HG03060 (cell line): ENCODE results near the gene STX19.
A peak's percentile ranks its signal among the peaks of the same experiment; 100 is the strongest.
"Not testable (repeated sequence)": the region's sequence is repeated elsewhere in the genome, so short reads cannot be mapped to it uniquely, and the experiment has no call there.

Source experiments
- ATAC-seq: cut with Tn5 transposase; IDR thresholded peaks from one replicate; pipeline ENCODE4 v1.9.1; 2021; ENCODE audit warnings: low read depth, moderate number of reproducible peaks; ENCODE audit not compliant: unreplicated experiment

Gene STX19, protein sequence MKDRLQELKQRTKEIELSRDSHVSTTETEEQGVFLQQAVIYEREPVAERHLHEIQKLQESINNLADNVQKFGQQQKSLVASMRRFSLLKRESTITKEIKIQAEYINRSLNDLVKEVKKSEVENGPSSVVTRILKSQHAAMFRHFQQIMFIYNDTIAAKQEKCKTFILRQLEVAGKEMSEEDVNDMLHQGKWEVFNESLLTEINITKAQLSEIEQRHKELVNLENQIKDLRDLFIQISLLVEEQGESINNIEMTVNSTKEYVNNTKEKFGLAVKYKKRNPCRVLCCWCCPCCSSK

DNA sequence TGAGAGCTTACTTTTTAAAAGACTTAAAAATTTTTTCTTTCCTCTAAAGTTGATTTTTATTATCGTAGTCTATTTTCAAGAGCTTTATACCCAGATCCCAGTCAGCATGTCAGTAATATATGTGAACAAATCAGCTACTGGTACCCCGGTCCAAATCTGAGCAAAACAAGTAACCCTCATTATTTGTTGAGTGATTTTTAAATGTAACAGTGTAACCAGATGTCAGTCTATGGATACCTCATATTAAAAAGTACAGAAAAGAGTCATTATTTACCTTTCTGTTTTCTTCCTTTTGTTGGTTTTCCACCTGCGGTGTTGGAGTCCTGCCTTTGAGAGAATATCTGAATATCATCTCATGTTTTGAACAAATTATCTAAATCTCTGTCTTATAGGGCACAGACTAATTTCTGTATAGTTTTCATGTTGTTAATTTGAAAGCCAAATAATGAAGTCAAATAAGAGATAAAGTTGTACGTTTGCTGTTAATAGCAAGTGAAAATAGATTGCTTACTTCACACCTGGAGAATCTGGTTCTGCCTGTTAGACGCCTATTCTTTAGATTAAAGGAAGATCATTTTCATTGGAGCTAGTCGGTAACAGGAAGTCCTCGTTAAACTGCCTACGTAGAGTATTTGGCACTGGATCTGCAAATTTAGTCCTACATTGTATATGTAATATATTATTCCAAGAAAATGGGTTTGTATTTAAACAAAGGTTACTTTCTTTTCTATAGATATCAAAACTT is at the start of gene STX19:
Gene STX19 (minus strand): TSS at position 505 of the 745 bp plus-strand sequence. CDS start 13,328 bp downstream, outside the sequence.
- ATAC-seq, result no peak

DNA sequence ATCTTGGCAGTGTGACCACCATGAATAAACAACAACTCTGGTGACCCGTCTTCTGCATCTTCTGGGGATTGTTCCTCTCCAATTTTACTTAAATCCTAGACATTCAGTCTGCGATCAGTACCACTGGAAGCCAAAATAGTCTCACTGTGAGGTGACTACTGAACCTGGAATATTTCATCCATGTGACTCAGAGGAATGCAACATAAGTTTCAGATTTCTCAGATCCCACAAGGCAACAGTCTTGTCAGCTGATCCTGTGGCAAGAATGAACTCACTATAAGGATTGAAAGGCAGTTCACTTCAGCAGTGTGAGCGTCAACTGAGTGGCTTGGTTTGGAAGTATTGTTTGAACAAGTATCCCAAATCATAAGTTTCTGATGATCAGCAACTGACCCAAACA is 47.7 kb upstream of the STX19 start:
- no peak for ATAC-seq

DNA sequence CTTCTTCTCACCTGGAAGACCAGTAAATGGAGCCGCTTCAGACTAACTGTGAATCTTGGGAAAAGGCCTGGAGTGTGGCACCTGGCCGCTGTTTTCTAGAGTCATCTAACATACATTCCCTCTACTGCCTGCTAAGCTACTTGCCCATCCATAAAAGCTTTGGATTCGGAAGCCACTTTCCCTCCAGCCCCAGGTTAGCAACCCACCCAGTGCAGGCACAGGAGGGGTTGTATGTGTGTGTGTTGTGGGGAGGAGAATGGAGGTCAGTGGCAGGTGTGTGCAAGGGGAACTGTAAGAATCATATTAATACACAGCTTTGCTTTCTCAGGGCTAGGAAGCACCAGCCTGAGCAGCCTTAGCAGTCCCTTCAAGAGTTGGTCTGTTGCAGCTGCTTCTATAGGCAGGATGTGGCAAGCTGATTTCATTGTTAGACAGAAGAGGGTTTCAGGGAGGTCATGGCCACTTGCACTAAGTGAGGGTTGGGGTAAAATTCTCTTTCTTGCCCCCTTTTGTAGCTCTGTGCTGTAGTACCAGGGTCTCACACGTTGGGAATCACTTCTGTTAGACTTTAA is 43.4 kb upstream of the STX19 start:
- ATAC-seq, result peak; percentile 55

DNA sequence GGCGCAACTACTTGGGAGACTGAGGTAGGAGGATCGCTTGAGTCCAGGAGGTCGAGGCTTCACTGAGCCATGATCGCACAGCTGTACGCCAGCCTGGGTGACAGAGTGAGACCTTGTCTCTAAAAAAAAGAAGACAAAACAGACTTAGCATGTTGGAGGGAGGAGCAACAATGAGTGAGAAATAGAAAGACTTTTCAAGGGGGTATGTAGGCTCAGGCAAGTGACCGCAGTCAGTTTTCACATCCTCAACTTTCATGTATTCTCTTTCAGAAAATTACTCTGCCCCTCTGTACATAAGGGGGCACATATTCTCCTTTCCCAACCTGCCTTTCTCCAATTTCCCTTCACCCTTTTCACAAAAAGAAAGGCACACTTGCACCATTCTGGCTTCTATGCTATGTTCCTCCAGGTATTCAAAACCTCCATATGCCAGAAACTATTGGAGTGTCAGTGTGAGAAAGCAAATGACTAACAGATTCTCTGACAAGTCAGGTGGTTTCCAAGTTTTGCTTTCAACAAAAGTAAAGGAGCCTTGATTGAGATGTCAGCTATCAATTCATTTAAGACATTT is 42.0 kb upstream of the STX19 start:
- peak; percentile 69 for ATAC-seq

DNA sequence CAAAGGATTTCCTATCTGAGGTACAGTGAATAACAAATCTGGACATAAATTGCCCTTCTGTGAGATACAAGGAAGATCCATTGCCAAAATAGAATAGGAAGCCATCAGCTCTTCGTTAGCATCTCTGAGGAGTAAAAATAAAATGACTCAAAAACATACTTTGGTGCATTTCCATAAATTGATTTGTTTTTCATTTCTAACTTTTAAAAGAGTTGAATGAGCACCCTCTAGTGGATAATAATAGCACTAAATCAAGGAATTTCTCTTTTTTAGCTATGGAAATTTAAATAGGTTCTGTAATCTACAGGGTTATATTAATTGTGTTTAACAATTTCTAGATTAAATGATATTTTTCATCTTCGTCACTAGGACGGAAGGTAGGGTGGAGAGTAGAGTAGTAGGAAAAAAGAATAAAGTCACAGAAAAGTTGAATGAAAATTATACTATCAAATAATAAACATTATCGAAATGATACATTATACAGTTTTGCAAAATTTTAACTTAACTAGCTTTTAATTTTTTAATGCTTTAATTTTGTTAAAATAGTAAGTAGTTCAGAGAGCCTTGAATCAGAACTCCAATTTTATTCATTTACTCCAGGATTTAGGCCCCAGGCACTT is 40.9 kb upstream of the STX19 start:
- ATAC-seq, result no peak

DNA sequence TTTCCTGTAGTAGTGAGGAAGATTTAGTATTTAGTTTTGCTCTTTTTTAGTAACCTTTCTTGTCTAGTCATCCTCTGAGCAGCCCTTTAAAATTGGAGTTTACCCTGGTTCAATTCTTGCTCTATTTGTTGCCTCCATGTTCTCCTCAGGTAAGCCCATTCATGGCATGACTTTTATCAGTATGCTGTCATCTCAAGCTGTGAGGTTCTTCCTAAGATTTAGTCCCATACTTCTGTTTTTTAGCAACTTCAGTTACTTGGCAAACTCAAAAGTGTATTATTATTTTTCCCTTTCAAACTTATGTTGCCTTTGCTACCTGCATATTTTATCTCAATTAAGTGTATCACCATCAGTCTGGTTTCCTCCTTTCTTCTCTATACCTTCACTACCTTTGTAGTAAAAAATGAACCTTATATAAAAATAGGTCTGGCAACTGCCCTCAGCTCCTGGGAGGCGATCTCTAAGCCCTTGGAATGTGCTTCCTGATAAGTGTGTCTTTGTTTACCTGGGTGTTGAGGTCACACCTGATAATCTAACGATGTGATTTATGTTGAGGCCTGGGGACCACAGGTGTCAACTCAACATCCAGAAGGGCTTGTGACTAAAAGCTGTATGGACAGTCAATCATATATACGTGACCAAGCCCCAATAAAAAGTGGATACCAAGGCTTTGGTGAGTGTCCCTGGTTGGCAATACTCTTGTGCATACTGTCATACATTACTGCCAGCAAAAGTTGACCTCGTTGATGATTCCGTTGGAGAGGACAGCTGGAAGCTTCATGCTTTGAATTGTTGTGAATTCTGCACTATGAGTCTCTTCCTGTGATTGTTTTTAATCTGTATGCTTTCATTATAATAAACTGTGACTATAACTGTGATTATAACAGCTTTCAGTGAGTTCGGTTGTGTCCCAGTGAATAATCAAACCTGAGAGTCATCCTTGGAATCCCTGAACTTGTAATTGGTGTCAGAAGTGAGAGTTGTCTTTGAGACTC is 38.4 kb upstream of the STX19 start:
- no peak for ATAC-seq

DNA sequence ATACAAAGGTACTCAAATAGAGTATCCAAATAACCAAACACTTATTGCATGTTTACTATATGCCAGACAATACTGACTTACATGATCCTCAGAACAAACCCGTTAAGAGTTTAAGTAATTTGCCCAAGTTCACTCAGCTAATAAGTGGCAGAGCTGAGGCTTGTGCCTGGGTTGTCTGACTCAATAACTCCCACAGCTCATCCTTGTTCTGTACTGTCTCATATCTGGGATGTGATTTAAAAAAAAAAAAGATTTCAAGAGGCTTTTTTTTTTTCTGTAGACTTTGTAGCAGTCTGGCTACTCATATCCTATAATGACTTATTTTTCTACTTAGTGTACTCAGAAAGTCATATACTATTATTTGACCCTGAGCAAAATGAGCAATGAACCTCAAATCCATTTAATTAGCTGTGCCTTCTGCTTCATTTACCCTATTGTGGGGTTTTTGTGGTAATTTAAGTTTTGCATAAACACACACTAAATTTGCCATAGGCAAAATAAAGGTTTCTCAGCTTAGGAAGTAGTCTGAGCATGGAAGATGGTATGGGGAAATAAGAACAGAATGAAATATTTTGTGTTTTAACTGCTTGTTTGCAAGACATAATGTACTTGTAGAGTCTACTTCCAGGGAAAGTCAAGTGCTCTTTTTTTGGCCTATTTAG is 37.6 kb upstream of the STX19 start:
- ATAC-seq, result no peak

DNA sequence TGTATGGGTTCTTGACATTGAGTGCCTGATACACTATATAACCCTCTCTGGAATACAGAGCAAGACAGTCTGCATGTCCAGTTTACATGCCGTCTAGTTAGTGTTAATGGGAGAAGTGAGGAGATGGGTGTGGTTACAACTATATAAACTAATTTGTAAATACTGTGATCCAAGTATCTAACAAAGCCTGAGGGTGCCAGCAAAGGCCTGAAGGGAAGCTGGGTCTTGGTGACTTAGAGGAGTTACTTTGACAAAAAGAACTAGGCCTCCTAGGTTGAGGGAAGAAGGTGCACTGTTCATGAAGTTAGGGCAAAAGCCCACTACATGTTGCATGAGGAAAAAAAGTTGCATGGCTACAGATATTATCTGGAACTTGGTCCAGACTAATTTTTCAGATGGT is 36.7 kb upstream of the STX19 start:
- no peak for ATAC-seq

DNA sequence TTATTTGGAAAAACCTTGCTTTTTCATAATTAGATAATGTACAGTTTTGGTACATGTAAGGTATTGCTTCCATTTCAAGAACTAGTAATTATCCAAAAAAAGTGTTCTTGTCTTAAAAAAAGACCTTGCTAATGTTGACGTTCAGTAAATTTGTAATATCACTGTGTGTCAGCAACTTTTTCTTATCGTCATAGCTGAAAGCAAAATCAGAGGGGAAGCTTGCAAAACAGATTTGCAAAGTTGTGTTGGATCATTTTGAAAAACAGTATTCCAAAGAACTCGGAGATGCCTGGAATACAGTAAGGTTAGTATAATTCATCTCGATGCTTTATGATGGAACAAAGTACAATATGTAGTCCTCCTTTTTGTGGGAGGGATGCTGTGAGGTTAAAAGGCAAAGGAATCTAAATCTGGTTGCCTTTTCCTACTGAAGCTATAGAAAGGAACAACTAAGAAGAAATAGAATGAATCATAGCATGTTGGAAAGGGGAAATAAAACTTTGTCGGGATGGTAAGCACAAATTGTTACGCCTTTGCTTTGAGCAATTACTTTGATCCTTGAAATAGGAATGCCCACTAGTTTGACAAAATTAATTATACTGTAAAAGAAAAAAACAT is 36.0 kb upstream of the STX19 start:
- ATAC-seq, result no peak

DNA sequence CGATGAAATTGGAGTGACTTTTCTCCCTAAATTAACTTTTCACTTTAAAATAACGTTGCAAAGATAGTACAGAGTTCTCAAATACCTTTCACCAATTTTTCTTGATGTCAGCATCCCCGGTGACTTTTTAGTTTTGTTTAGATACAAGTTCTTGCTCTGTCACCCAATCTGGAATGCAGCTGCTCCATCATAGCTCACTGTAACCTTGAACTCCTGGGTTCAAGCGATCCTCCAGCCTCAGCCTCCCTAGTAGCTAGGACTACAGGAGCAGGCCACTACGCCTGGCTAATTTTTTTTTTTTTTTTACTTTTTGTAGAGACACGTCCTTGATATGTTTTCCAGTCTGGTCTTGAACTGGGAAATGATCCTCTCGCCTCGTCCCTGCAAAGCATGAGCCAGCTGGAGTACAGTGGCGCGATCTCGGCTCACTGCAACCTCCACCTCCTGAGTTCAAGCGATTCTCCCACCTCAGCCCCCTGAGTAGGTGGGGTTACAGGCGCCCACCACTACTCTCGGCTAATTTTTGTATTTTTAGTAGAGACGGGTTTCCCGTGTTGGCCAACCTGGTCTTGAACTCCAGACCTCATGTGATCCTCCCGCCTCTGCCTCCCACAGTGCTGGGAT is 35.2 kb upstream of the STX19 start:
- ATAC-seq, result no peak

DNA sequence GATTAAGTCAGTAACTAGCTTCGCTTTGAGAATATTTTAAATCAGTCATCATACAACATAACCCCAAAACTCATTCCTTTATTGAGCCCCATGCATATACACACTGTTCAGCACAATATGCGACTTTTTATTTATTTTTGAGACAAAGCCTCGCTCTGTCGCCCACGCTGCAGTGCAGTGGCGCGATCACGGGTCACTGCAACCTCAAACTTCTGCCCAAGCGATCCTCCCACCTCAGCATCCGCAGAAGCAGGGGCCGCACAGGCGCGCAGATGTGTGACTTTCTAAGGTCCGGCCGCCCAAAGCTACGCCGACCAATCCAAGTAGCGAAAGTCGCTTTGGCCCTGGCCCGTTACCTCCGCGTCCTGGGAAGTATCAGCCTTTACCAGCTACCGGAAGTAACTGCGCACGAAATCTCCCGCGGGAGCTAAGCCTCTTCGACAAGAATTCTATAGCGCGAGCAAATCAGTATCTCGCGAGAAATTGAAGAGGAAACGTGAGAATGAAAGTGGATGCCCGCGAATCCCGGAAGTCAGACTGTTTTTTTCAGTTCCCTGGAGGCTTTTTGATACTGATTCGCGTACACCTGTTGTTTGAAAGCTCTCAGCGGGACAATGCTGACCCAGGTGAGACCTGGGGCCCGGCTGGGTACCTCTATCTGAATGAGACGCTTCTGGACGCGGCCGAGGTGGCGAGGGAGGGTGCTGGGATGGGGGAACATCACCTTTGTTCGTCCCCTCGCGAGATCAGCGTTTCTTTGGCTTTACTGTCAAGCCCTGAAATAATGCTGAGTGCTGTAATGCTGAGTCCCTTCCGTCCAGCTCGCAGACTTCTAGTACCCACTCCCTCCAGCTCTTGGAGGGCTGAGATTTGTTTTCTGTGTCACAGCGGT is 34.4 kb upstream of the STX19 start, which contains the start of the genes DHFR2 and NSUN3:
Gene DHFR2 (minus strand): TSS at position 404 of the 892 bp plus-strand sequence. CDS start 1,405 bp downstream, outside the sequence.
Gene NSUN3 (plus strand): TSS at position 549 of the 892 bp plus-strand sequence. CDS start 66 bp downstream, at position 615.
- ATAC-seq, result peak; percentile 88

DNA sequence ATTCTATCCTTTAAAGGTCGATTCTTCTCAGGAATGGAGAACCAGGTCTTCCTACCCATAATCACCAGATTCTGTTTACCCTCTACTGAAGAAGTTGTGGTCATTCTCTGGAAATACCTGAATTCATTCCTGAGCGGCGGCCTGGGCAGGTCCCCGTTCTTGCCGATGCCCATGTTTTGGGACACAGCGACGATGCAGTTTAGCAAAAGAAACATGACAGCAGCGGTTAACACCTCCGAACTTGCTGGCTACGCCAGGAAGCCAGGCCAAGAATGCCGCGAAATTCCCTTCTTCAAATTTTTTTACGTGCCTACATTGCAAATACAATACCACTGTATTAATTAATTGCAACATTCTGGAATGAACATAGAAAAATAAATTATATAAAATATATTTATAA is 32.9 kb upstream of the STX19 start:
- no peak for ATAC-seq

DNA sequence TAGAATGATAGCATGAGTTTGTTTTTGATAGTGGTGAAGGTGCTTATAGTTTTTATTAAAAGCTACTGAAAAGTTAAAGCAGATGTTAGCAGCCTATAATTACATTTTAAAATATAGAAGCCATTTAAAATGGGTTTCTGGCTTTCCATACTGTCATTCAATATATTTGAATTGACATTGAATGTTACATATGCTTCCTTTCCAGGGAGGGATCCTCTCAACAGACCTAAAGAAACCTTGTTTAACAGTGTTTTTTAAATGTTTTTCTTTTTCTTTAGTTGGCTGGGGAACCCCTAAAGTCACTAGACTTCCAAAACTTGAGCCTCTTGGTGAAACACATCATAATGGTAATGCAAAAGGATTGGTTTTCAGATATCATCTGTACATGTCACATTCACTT is 22.1 kb upstream of the STX19 start:
- no peak for ATAC-seq

DNA sequence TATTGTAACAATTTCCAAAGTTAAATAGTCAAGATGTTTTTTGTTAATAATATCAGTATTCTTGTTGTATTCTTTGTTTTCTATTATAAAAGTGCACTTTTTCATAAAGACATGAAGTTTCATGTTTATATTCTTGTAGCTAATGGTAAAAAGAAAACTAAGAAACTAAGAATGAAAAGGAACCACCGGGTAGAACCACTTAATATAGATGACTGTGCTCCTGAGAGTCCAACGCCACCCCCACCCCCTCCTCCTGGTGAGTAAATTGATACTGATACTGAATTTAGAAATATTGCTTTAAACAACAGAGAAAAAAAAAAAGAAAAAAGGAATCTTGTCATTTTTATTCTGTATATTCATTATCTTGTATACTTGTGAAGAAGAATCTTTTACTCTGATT is 20.9 kb upstream of the STX19 start:
- ATAC-seq, result no peak

DNA sequence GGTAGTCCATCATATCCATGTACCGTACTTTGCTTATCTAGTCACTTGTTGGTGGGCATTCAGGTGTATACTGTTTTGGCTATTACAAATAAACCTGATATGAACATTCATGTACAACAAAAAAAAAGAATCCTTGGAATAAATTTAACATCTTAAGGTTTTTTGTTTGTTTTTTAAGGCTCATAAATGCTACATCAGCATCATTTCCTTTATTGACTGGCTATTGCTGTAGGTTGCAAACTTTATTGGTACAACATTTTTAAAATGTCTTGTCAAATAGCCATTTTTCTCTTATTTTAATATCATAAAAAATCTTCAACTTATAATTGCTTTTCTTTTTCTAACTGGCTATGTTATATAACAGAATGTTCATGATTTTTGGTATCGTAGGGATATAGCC is 18.1 kb upstream of the STX19 start:
- no peak for ATAC-seq

DNA sequence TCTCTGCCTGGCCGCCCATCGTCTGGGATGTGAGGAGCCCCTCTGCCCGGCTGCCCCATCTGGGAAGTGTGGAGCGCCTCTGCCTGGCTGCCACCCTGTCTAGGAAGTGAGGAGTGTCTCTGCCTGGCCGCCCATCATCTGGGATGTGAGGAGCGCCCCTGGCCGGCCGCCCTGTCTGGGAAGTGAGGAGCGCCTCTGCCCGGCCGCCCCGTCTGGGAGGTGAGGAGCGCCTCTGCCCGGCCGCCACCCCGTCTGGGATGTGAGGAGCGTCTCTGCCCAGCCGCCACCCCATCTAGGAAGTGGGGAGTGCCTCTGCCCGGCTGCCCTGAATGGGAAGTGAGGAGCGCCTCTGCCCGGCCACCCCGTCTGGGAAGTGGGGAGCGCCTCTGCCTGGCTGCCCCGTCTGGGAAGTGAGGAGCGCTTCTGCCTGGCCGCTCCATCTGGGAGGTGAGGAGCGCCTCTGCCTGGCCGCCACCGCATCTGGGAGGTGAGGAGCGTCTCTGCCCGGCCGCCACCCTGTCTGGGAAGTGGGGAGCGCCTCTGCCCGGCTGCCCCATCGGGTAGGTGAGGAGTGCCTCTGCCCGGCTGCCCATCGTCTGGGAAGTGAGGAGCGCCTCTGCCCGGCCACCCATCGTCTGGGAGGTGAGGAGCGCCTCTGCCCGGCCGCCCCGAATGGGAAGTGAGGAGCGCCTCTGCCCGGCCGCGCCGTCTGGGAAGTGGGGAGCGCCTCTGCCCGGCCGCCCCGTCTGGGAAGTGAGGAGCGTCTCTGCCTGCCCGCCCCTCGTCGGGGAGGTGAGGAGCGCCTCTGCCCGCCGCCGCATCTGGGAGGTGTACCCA is 15.9 kb upstream of the STX19 start:
- ATAC-seq, result not testable (repeated sequence)
